ENCODE measurements around the gene TM4SF4. TPM values are rescaled to one million over a fixed set of nuclear protein-coding genes. Genes with fewer than 3 reads are reported as not detected.

Gene TM4SF4
- total and polyA plus RNA-seq, 2 experiments from 2014 or later = not detected

DNA sequence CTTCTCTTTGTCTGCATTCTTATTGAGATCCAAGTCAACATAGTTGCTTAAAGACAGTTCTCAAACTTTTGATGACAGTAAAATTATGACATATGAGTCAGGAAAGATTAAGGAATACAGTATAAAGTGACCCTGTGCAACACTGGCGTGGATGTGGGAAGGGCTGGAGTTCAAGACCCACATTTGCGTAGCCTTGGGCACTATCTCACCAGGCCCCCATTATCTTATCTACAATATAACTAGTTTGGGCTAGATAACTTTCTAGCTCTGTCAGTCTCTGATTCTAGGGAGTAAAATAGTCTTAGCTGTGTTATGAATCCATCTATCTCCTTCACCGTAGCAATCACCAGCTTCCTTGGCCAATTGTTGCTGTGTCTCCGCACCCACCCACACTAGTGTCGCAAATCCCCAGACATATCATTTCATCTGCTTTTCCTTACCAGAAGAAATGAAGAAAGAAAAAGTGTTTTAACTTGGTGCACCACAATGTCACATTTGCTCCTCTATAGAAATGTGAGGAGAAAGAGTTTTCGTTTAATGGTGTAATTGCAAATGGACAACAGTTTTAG is 14.9 kb upstream of the TM4SF4 start (continued):
- no peak for TF ChIP-seq EZH2 (IDR thresholded peaks at IDR 0.05; ENCODE audit: low read depth, unreplicated experiment)
- no peak for TF ChIP-seq CREB1 (CRISPR knock-in tag; IDR thresholded peaks at IDR 0.05; ENCODE audit: low read depth)
- no peak for TF ChIP-seq STAT1 (IDR thresholded peaks at IDR 0.05; ENCODE audit: unreplicated experiment)
- no peak for TF ChIP-seq JUNB (IDR thresholded peaks at IDR 0.05; ENCODE audit: unreplicated experiment)
- no peak for TF ChIP-seq ZNF114 (CRISPR knock-in tag; IDR thresholded peaks at IDR 0.05)
- TF ChIP-seq EZH2phosphoT487 (IDR thresholded peaks at IDR 0.05; ENCODE audit: unreplicated experiment) = no peak
- TF ChIP-seq NANOG (IDR thresholded peaks at IDR 0.05; ENCODE audit: borderline replicate concordance) = no peak

DNA sequence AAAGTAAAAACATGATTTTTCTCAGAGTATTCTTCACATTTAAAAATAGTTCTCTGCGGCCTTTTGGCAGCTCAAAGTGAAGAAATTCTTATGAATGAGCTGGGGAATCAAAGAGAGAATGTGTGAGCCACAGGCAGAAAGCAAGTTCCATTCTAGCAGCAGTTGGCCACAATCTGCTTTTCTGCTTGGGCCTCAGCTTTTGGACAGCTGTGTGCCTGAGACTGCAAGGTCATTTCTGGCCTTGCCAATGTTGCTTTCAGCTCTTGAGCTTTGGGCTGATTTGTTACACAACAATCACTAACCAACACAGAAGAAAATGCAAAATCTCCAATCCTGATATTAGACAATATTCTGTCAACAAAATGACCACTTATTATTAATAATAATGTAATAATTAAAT is 14.4 kb upstream of the TM4SF4 start:
- DNase-seq (ENCODE audit: low spot score) (no peak), ATAC-seq (no peak)
- TF ChIP-seq, protein P1, sequence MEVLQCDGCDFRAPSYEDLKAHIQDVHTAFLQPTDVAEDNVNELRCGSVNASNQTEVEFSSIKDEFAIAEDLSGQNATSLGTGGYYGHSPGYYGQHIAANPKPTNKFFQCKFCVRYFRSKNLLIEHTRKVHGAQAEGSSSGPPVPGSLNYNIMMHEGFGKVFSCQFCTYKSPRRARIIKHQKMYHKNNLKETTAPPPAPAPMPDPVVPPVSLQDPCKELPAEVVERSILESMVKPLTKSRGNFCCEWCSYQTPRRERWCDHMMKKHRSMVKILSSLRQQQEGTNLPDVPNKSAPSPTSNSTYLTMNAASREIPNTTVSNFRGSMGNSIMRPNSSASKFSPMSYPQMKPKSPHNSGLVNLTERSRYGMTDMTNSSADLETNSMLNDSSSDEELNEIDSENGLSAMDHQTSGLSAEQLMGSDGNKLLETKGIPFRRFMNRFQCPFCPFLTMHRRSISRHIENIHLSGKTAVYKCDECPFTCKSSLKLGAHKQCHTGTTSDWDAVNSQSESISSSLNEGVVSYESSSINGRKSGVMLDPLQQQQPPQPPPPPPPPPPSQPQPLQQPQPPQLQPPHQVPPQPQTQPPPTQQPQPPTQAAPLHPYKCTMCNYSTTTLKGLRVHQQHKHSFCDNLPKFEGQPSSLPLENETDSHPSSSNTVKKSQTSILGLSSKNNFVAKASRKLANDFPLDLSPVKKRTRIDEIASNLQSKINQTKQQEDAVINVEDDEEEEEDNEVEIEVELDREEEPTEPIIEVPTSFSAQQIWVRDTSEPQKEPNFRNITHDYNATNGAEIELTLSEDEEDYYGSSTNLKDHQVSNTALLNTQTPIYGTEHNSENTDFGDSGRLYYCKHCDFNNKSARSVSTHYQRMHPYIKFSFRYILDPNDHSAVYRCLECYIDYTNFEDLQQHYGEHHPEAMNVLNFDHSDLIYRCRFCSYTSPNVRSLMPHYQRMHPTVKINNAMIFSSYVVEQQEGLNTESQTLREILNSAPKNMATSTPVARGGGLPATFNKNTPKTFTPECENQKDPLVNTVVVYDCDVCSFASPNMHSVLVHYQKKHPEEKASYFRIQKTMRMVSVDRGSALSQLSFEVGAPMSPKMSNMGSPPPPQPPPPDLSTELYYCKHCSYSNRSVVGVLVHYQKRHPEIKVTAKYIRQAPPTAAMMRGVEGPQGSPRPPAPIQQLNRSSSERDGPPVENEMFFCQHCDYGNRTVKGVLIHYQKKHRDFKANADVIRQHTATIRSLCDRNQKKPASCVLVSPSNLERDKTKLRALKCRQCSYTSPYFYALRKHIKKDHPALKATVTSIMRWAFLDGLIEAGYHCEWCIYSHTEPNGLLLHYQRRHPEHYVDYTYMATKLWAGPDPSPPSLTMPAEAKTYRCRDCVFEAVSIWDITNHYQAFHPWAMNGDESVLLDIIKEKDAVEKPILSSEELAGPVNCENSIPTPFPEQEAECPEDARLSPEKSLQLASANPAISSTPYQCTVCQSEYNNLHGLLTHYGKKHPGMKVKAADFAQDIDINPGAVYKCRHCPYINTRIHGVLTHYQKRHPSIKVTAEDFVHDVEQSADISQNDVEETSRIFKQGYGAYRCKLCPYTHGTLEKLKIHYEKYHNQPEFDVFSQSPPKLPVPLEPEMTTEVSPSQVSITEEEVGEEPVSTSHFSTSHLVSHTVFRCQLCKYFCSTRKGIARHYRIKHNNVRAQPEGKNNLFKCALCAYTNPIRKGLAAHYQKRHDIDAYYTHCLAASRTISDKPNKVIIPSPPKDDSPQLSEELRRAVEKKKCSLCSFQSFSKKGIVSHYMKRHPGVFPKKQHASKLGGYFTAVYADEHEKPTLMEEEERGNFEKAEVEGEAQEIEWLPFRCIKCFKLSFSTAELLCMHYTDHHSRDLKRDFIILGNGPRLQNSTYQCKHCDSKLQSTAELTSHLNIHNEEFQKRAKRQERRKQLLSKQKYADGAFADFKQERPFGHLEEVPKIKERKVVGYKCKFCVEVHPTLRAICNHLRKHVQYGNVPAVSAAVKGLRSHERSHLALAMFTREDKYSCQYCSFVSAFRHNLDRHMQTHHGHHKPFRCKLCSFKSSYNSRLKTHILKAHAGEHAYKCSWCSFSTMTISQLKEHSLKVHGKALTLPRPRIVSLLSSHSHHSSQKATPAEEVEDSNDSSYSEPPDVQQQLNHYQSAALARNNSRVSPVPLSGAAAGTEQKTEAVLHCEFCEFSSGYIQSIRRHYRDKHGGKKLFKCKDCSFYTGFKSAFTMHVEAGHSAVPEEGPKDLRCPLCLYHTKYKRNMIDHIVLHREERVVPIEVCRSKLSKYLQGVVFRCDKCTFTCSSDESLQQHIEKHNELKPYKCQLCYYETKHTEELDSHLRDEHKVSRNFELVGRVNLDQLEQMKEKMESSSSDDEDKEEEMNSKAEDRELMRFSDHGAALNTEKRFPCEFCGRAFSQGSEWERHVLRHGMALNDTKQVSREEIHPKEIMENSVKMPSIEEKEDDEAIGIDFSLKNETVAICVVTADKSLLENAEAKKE (CRISPR knock-in tag; IDR thresholded peaks at IDR 0.05) = no peak
- TF ChIP-seq EZH2 (IDR thresholded peaks at IDR 0.05; ENCODE audit: low read depth, unreplicated experiment) = no peak
- no peak for TF ChIP-seq JUNB (IDR thresholded peaks at IDR 0.05; ENCODE audit: unreplicated experiment)
- no peak for TF ChIP-seq ZNF331 (CRISPR knock-in tag; IDR thresholded peaks at IDR 0.05; ENCODE audit: low read depth)
- TF ChIP-seq, protein P2, sequence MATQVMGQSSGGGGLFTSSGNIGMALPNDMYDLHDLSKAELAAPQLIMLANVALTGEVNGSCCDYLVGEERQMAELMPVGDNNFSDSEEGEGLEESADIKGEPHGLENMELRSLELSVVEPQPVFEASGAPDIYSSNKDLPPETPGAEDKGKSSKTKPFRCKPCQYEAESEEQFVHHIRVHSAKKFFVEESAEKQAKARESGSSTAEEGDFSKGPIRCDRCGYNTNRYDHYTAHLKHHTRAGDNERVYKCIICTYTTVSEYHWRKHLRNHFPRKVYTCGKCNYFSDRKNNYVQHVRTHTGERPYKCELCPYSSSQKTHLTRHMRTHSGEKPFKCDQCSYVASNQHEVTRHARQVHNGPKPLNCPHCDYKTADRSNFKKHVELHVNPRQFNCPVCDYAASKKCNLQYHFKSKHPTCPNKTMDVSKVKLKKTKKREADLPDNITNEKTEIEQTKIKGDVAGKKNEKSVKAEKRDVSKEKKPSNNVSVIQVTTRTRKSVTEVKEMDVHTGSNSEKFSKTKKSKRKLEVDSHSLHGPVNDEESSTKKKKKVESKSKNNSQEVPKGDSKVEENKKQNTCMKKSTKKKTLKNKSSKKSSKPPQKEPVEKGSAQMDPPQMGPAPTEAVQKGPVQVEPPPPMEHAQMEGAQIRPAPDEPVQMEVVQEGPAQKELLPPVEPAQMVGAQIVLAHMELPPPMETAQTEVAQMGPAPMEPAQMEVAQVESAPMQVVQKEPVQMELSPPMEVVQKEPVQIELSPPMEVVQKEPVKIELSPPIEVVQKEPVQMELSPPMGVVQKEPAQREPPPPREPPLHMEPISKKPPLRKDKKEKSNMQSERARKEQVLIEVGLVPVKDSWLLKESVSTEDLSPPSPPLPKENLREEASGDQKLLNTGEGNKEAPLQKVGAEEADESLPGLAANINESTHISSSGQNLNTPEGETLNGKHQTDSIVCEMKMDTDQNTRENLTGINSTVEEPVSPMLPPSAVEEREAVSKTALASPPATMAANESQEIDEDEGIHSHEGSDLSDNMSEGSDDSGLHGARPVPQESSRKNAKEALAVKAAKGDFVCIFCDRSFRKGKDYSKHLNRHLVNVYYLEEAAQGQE (IDR thresholded peaks at IDR 0.05; ENCODE audit: unreplicated experiment) = no peak
- TF ChIP-seq, protein P3, sequence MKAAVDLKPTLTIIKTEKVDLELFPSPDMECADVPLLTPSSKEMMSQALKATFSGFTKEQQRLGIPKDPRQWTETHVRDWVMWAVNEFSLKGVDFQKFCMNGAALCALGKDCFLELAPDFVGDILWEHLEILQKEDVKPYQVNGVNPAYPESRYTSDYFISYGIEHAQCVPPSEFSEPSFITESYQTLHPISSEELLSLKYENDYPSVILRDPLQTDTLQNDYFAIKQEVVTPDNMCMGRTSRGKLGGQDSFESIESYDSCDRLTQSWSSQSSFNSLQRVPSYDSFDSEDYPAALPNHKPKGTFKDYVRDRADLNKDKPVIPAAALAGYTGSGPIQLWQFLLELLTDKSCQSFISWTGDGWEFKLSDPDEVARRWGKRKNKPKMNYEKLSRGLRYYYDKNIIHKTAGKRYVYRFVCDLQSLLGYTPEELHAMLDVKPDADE (IDR thresholded peaks at IDR 0.05) = no peak
- TF ChIP-seq, protein P4, sequence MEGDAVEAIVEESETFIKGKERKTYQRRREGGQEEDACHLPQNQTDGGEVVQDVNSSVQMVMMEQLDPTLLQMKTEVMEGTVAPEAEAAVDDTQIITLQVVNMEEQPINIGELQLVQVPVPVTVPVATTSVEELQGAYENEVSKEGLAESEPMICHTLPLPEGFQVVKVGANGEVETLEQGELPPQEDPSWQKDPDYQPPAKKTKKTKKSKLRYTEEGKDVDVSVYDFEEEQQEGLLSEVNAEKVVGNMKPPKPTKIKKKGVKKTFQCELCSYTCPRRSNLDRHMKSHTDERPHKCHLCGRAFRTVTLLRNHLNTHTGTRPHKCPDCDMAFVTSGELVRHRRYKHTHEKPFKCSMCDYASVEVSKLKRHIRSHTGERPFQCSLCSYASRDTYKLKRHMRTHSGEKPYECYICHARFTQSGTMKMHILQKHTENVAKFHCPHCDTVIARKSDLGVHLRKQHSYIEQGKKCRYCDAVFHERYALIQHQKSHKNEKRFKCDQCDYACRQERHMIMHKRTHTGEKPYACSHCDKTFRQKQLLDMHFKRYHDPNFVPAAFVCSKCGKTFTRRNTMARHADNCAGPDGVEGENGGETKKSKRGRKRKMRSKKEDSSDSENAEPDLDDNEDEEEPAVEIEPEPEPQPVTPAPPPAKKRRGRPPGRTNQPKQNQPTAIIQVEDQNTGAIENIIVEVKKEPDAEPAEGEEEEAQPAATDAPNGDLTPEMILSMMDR (conservative IDR thresholded peaks at IDR 0.05; ENCODE audit: low read depth in 2 of 2) = no peak
- no peak for TF ChIP-seq CREB1 (CRISPR knock-in tag; IDR thresholded peaks at IDR 0.05; ENCODE audit: low read depth)
- TF ChIP-seq POLR2AphosphoS5 (IDR thresholded peaks at IDR 0.05; ENCODE audit: low read depth) = no peak

More for the DNA sequence above, 14.4 kb upstream of the TM4SF4 start:
- Histone ChIP-seq H3K27me3 (ENCODE audit: insufficient read depth) (no peaks in the 10 kb centered on the region), H3K36me3 (ENCODE audit: insufficient read depth) (no peaks in the 10 kb centered on the region), H3K9me2 (ENCODE audit: insufficient read depth) (peaks cover 3% of the 10 kb centered on the region; the same call in 1 of the 2 replicates), H3F3A (replicated peaks; ENCODE audit: low read depth) (no peaks in the 10 kb centered on the region), H3K4me3 (no peak overlapping the region), H3K4me2 (no peak overlapping the region), H3K27ac (ENCODE audit: low read depth) (no peak overlapping the region), H3K4me1 (ENCODE audit: insufficient read depth) (no peaks in the 10 kb centered on the region), H2AFZ (peak overlapping the region; percentile 63; the same call in 1 of the 2 replicates), H4K20me1 (replicated peaks; ENCODE audit: insufficient read depth) (no peaks in the 10 kb centered on the region), H3K79me2 (replicated peaks; ENCODE audit: insufficient read depth) (no peaks in the 10 kb centered on the region)
- Mint-ChIP-seq H3K27me3 (ENCODE audit: insufficient read depth, low read depth, poor library complexity) (peaks cover 2% of the 10 kb centered on the region), H3K4me3 (no peak overlapping the region), H3K4me1 (no peaks in the 10 kb centered on the region; the same call in 2 of the 3 replicates), H3K27ac (no peak overlapping the region), H3K9me3 (no peaks in the 10 kb centered on the region; the same call in 2 of the 3 replicates), H3K36me3 (ENCODE audit: low read depth) (no peaks in the 10 kb centered on the region)

All from GM23338 (cell line).